GM12874 (cell line): ENCODE results near the gene SNX5.

Source experiments
- CTCF ChIP-seq: IDR thresholded peaks from 2 replicates; pipeline ENCODE4 v1.5.1; 2011; ENCODE audit warnings: low read depth, mild to moderate bottlenecking, control low read depth, low read length, moderate library complexity; ENCODE audit not compliant: insufficient read depth

The SNX5 gene

GRCh38 chr20:17916433-17916891 lies 52.1 kb downstream of the SNX5 start:
- TF ChIP-seq CTCF, result no peak

GRCh38 chr20:17914957-17915356 lies 53.6 kb downstream of the SNX5 start:
- TF ChIP-seq CTCF, result no peak

- TF ChIP-seq CTCF, result no peak
Observed at GRCh38 chr20:17912916-17913315, 55.7 kb downstream of the SNX5 start.

- TF ChIP-seq CTCF, result no peak
Observed at GRCh38 chr20:17911927-17912326, 56.7 kb downstream of the SNX5 start.

GRCh38 chr20:17910828-17911294 lies 57.7 kb downstream of the SNX5 start:
- TF ChIP-seq CTCF, result no peak

GRCh38 chr20:17909869-17910321 lies 58.7 kb downstream of the SNX5 start:
- no peak for TF ChIP-seq CTCF

- no peak for TF ChIP-seq CTCF
Observed at GRCh38 chr20:17905544-17905943, 63.0 kb downstream of the SNX5 start.
